Suppressor macrophage (primary cell): ENCODE measurements around the gene KCTD4.
A peak's percentile ranks its signal among the peaks of the same experiment; 100 is the strongest.
"Not testable (repeated sequence)": the region's sequence is repeated elsewhere in the genome, so short reads cannot be mapped to it uniquely, and the experiment has no call there.

Experiments
- DNase-seq, 4 experiments: peaks; one replicate each; pipeline ENCODE4 v3.0.0-alpha.2; 2020 to 2022
- total RNA-seq, 17 experiments: gene quantifications; one replicate each; lab custom pipeline; 2026; ENCODE audit warnings: mixed read lengths in 6 of 17, inconsistent platforms in 3 of 17; lab: John Stamatoyannopoulos, UW

Gene KCTD4
- 0 to 1.3 (median 0) reads per million in 17 experiments for total RNA-seq

- DNase-seq: no peak
These were observed at the start of gene KCTD4 for GRCh38 chr13:45200701-45201232. Gene KCTD4, minus strand, starts transcription at chr13:45201045. Its CDS starts 6,478 bp downstream, at chr13:45194567.

- no peak for DNase-seq
These were observed 48.8 kb upstream of the KCTD4 start for GRCh38 chr13:45249662-45250061.

DNA sequence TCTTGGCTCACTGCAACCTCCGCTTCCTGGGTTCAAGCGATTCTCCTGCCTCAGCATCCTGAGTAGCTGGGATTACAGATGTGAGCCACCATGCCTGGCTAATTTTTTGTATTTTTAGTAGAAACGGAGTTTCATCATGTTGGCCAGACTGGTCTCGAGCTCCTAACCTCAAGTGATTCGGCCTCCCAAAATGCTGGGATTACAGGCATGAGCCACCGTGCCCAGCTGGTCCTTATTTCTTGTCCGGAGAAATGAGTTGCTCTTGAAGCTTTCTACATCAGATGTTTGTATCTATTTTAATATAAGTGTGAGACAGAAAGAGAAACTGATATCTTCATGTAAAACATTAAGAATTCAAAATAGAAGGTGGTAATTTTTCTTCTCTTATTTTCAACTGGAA lies 43.9 kb upstream of the KCTD4 start:
- not testable (repeated sequence) for DNase-seq

- DNase-seq: no peak
These were observed 42.2 kb upstream of the KCTD4 start for GRCh38 chr13:45243077-45243476.

DNA sequence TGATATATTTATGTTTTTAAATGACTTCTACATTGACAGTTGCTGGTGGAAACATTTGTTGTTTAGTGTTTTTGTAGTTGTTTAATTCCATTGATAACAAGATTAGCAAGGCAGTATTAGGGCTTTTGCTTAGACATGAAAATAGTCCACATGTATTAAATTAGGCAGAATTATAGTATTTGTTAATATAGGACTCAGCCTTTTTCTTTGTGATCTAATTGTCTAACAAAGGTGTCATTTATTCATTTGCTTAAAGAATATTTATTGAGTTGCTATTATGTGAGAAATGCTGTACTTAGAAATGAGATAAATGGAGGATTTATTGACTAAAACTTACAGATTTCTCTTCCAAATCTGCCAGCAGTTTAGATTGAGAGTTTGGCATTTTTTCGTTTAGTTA lies 41.7 kb upstream of the KCTD4 start:
- DNase-seq: no peak

DNA sequence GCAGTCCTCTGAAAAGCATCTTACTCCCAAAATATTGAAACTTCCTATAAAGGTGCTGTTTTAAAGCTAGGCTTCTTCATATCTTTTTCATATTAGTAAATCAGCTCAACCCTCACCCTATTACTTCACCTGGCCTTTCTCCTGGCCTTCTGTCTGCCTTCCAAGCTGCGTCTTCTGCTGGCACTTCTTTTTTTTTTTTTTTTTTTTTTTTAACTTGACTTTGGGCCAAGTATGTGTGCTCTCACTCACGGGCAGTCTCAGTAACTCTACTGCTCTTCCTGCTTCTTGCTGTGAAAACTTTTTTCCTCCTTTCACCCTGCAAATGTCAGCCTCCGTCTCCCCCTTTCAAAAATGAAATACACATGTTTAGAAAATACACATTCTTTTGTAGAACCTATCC lies 41.2 kb upstream of the KCTD4 start:
- peak in 3 of 4 experiments; percentile 27 to 53 (median 48) for DNase-seq

- no peak for DNase-seq
These were observed 39.3 kb upstream of the KCTD4 start for GRCh38 chr13:45240143-45240542.

DNA sequence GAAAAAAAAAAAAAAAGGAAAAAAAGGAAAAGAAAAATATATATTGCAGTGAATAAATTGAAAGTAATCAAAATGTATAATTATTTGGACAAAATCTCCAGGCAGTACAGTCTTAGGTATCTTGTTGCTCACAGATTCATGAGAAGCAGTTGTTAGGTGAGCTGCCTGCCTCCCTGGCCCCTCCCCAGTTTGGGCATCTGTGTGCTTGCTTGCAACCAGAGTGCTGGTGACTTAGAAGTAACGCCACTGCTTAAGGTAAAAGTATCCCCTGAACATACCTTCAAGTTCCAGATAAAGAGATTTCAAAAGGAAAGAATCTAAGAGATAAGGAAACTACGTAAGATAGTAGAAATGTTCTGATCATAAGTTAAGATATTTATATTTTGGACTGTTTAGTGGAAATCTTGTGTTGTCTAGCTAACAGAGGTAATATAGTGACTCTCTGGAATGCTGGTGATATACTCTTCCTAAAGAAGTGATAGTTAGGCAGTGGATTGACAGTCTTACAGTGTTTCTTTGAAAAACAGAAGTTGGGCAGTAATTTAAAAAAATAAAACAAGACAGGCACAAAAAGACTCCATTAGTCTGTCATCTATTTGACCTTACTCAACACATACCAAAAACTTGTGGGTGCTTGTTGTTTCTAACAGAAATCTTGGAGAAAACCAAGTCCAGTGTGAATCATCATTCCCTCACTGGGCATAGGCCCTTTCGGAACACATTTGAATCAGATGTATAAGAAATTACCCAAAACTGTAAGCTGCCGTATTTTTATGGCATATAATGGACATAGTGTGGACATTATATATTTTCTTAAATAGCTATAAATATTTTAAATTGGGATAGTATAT lies 38.3 kb upstream of the KCTD4 start:
- peak; percentile 11 to 54 (median 28) for DNase-seq

GRCh38 chr13:45232591-45232990 lies 31.7 kb upstream of the KCTD4 start:
- peak in 2 of 4 experiments; percentile 23 to 37 for DNase-seq

DNA sequence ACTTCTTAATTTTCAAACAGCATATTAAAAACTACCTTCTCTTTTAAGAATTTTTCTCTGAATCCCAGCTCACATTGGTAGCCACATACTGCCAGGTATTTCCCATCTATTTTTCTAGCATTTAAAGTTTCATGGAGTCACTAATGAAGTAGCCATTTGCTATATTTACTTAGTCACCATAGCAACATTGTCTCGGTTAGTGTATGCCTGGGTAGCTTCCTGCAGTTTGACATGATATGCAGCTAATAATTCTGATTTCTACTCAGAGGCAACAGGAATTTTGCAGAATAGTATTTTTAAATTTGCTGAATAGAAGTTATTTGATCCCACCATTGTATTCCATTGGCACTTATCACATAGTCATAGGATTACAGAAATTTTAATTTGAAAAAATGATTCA lies 30.9 kb upstream of the KCTD4 start:
- no peak for DNase-seq

GRCh38 chr13:45231305-45231704 lies 30.5 kb upstream of the KCTD4 start:
- DNase-seq: no peak

DNA sequence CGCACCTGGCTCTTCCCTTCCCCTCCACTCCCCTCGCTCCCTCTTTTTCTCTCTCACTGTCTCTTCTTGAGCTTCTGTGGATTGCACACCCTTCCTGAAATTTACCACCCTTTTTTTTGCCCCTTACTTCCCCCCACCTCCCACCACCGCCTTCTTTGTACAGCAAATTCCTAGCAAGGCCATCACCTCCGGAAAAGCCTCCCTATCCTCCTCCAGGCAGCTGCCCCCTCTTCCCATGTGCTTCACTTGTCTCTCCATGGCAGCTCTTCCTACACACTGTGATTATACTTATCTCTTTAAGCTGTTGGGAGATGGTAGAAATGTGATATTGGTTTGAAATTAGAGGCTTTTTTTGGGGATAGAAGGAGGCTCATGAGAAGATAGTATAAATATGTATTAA lies 28.3 kb upstream of the KCTD4 start:
- no peak for DNase-seq

- no peak for DNase-seq
These were observed 27.2 kb upstream of the KCTD4 start for GRCh38 chr13:45228002-45228401.

GRCh38 chr13:45226024-45226423 lies 25.2 kb upstream of the KCTD4 start:
- no peak for DNase-seq

DNA sequence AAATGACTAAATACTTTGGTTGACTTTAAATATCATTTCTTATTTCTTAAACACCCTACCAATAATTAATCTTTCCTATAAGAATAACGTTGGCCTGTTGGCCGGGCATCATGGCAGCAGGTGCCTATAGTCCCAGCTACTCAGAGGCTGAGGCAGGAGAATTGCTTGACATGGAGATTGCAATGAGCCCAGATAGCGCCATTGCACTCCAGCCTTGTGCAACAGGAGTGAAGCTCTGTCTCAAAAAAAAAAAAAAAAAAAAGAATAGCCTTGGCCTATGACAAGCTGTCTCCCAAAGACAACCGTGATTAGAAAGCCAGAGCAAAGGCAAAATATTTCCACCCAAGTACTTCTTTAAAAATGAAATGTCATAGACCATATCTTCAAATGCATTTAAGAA lies 24.5 kb upstream of the KCTD4 start:
- DNase-seq: no peak

DNA sequence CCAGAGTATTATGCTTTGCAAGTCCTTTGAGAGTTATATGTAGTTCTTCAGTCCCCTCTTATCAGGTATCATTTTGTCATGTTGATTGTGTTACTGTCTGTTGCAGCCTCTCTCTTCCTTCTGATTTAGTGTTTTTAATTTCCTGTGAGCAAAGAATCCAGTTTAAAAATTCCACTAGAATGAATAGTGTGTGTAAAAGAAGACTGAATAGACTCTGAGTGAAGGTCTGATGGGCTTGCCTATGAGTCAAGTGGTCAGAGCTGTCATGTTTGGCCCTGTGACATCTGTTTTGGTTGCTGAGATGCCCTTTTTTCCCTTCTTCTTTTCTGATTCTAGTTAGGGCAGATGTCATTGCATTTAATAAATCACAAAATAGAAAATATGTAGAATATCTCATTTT lies 23.3 kb upstream of the KCTD4 start:
- peak in 1 of 4 experiments; percentile 14 for DNase-seq

- DNase-seq: no peak
These were observed 22.1 kb upstream of the KCTD4 start for GRCh38 chr13:45222919-45223318.

DNA sequence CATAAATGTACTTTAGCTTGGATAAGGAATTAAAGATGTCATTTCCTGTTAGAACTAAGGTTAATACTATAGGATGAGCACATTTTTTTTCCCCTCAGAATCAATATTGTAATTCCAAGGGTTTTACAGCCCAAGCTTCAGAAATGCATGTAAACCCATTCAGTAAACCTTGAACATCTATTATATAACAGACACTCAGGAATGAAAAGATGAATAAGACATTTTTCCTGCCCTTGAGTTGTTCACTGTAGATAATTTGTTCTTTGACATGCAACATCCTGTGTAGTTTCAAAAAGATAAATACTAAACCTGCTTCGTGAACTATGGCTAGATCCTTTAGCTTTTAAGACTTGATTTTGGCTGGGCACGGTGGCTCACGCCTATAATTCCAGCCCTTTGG lies 21.7 kb upstream of the KCTD4 start:
- no peak for DNase-seq

- DNase-seq: no peak
These were observed 19.6 kb upstream of the KCTD4 start for GRCh38 chr13:45220403-45220802.

GRCh38 chr13:45219938-45220375 lies 19.1 kb upstream of the KCTD4 start:
- peak; percentile 24 to 80 (median 52) for DNase-seq

- DNase-seq: no peak
These were observed 18.5 kb upstream of the KCTD4 start for GRCh38 chr13:45219123-45219891.

- DNase-seq: no peak
These were observed 17.8 kb upstream of the KCTD4 start for GRCh38 chr13:45218689-45219088.

- no peak for DNase-seq
These were observed 15.3 kb upstream of the KCTD4 start for GRCh38 chr13:45216193-45216592.
